CMK (cell line): ENCODE data around the gene KCNH1.

Experiments used
- DNase-seq: peaks from one replicate; pipeline ENCODE4 v3.0.0-alpha.2; 2010; ENCODE audit warnings: low read depth

KCNH1 gene

DNA sequence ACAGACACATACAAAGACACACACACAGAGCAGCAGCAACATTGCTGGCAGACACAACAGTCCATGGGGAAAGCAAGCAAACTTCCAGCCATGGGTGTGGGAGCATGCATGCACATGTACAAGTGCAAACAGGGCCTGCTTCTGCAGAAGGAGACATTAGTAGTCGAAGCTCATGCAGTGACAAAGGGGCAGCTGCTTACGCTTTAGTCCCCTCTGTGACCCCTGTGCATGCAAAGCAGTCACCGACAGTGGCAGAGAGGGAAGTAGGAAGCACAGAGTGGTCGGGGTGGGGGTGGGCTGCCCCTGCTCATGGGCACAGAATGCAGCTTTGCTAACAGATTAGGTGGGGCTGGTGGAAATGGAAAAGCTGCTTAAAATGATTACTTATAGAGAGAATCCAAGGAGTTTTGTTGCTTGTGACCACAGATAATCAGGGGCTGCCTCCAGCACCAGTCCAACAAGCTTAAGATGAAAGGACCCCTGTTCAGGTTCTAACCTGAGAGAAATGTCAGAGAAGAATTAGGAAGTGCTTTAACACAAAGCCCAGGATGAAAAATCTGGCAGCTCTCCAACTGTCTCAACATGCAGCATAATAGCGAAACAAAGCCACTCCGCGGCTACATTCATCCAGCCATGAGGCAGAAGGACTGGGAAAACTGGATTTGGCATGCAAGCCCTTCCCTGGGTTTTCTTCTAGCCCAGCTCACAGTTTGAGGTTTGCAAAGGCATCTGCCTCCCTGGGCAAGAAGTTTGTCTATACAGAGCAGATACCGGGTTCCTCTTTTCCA, 378.9 kb downstream of the KCNH1 start:
- DNase-seq = no peak

DNA sequence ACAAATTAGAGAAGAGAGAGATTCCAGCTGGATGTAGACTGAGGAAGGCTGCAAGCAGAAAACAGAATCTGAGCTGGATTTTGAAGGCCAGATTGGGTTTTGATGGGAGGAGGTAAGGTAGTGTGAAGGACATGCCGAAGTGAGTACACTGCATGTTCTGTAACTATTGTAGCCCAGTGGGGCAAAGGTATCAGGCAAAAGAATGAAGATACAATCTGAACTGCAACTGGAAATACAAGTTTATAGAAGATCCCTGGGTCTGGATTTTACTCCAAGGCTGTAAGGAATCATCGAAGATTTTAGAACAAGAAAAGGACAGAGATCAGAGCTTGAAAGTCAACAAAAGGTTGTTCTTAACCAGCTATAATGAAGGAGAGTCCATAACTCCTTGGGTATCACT, 382.0 kb downstream of the KCNH1 start:
- DNase-seq = no peak

DNA sequence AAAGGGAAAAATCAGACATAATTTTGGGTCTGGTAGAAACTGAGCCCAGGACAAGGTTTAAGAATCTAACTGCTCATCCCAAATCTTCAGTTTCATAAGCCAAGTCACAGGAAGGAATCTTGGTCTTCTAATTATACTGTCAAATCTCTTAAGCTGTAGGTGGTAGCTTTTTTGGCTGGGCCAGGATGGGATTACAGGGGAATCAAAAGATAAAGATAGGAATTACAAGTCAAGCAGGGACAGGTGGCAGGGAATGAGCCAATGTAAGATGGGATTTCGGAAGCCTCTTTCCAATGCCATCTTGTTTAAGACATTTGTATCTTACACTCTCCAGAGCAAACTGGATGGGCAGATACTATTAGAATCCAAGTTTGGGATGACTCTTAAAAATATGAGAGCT, 383.5 kb downstream of the KCNH1 start:
- no peak for DNase-seq

DNA sequence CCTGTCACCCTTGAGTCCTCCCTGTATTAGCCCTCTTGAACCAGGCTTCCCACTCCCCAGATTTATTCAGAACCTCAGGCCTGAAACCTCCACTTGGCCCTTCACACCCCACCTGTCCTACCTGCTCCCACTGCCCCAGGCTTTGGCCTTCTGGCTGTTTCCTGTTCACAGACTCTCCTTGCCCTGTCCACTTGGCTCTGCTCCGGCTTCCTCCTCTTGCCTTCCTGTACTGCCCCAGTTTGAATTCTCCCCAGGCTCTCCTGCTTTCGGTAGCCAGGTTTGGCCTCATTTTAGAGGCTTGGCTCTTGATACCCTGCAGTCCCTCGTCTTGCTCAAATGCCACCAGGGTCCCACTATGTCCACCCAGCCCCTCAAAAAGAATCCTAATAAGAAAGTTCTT, 385.2 kb downstream of the KCNH1 start:
- no peak for DNase-seq

DNA sequence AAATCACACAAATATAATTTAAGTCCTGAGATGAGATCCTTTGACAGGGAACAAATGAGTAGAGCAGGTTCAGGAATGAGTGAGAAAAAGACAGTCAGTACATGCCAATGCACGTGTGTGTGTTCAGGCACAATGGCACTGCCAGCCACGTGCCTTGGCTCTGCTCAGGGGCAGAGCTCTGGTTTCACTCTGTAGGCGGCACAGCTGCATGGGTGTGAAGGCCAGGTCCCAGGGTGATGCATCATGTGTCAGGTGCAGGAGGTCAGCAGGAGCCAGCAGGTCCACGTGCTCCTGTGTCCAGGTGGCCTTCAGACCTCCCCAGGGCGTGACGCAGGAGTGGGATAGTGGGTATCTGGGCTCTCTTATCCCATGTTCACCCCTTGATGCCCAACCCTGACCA, 386.1 kb downstream of the KCNH1 start:
- DNase-seq = no peak

DNA sequence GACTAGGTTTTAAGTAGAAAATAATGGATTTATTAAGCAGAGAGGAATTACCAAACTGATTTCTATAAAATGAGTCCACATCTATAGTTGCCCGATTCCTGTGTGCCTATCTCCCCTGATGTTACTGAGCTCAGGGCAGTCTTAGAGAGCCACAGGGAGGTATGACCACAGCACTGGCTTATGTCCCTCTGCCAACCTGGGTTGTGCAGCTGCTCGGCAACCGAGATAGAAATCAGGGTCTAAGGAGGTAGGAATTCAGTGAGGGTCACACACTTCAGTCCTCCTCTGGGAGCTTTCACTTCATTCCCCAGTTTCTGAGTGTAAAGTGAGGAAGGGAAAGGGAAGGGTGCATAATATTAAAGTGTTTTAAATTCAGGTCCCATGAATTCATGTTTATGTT, 386.8 kb downstream of the KCNH1 start:
- DNase-seq = no peak

DNA sequence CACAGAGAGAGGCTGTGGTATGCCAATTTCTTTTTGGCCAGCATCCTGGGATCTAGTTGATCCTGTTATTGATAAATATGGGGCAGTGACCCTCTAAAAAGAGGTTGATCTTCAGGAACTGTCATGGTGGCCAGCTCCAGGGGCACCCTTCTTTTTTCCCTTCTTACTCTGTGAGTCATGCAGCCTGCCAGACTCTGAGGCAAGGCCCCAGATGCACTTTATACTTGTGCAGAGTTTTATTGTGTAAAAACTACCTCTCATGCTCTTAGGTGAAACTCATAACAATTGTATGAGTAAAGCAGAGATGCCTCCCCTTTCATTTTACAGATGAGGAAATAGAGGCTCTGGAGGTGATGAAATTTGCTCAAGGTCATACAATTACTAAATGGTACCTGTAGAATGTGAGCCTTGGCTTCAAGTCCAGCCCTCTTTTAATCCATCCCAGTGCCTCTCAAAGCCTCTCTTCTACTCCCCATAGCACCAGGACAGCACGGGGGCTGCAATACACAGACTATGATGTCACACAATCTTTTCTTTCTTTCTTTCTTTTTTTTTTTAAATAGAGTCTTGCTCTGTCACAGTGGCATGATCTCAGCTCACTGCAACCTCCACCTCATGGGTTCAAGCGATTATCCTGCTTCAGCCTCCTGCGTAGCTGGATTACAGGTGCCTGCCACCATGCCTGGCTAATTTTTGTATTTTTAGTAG, 387.8 kb downstream of the KCNH1 start:
- no peak for DNase-seq

DNA sequence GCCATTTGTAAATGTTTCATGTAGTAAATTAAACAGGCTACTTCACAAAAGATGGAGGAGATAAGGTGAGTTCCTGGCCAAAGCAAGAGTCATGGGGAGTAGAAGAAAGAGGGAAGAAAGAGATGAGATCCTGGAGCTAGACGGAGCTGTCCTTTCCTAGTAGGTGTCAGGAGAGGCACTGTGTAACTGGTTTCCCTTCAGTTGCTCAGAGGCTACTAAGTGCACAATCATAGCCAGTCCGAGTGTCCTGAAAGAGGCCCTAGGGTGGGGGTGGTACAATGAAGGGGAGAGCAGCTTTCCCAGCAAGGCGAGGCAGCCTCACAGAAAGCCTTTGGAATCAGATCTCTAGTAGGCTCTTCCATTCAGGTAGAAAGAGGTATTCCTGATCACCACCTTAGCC, 390.9 kb downstream of the KCNH1 start:
- DNase-seq = no peak

DNA sequence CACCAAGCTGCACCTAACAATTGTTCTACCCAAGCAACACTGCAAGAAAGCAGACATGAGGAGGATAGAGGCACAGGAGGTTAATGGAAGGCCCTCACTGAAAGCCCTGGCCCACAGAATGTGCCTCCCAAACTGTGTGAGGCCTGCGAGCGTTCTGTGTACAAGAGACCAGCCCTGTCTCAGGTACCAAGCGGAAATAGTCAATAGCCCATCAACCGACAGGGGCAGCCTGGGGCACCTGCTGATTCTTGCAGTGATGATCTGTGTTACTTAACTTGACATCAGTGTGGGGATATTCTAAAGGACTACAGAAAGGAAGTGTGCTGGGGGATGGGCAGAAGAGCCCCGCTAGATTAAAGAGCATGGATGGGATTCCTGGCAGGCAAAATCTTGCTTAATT, 392.4 kb downstream of the KCNH1 start:
- no peak for DNase-seq

DNA sequence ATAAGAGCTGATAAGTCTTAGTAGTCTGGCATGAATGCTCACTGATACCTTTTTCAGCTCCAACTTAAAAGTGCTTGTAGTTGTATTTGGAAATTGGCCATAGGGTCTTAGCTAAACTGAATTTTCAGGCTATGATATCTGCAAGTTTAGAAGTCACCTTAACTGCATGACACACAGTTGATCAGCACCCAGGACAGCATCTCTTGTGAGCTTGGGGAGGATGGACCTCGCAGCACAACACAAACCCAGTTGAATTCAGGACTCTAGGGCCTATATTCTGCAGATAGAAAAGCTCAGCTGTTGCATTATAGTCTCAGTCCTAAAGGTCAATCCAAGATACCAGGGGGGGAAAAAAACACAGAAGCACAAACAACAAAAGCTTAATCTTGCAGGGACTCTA, 394.3 kb downstream of the KCNH1 start:
- no peak for DNase-seq

DNA sequence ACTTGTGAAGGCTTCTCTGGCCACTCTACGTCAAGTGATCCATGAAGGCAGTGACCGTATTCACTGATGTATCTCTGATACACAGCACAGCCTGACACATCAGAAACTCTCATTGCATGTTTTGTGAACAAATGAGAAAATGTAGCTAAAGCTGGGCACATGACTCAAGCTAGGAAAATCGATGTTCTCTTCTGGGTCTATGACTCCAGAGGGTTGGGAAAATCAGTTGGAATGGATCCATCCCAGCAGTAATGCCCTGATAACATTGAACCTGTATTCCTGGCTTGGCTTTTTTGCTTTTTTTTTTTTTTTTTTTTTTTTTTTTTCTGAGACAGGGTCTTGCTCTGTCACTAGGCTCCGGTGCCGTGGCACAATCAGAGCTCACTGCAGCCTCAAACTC, 395.7 kb downstream of the KCNH1 start:
- DNase-seq = no peak

DNA sequence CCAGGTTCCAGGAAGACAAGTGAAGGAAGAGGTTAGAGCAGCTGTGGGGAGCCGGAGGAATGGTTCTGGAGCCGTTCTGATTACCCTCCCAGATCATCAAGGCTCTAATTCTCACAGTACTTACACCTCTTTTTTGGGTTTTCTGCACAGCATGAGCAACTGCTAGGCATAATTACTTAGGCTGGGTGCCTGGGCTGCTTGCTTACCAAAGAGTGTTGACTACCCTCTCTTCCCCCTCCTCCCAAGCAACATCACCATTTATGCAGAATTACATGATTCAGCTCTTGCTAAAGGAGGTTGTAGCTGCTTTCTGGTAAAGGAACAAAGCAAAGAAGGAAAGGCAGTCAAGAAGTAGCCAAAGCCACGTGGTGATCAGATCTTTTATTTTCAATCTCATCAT, 397.2 kb downstream of the KCNH1 start:
- no peak for DNase-seq

DNA sequence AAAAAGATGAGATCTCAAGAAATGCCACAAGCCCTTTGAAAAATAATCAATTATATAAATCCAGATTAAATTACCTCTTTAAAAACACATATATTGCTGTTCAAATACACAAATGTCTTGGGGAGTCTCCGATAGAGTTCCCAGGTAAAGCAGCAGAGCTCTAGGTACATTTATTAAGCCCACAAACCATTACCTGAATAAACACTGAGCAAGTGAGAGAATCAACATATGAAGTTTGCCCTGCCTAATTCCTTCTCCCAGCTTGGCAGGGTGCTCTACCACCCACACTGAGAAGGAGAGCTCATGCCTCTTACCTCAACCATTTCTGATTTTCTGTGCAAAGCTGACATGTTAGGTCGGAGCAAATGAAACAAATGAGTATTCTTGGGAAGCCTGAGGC, 402.4 kb downstream of the KCNH1 start:
- no peak for DNase-seq

DNA sequence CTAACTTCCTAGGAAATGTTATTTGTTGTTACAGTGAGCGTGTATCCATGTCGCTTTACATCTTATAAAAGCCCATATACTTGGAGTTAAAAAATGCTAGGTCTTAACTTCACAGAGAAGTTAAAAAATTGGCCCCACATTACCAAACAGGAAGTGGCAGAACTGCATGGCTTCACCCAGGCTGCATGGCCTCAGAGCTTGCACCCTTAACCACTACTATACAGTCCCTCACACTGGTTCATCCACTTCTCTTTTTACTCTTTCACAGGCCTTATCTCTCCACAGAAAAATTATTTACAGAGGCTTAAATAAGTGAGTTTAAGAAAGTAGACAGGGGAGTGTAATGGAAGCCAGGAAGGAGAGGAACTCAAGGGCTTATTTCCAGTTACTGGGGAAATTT, 402.8 kb downstream of the KCNH1 start:
- no peak for DNase-seq

DNA sequence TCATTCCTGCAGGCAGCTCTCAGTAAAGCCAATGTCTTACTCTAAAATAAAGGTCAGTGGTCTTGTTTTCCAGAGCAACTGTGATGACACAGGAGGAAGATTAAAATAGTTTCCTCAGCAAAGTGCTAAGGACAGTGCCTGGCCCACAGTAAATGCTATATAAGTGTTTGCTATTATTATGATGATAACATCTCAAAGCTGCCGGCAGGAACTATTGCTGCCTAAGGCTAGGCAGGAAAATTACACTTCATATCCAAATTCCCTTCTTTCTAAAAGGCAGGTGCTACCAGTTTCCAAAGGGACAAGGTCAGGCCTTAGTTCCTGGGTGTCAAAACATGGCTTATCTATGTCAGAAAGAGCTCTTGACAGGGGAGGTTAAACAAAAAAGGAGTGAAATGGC, 403.9 kb downstream of the KCNH1 start:
- DNase-seq = no peak

DNA sequence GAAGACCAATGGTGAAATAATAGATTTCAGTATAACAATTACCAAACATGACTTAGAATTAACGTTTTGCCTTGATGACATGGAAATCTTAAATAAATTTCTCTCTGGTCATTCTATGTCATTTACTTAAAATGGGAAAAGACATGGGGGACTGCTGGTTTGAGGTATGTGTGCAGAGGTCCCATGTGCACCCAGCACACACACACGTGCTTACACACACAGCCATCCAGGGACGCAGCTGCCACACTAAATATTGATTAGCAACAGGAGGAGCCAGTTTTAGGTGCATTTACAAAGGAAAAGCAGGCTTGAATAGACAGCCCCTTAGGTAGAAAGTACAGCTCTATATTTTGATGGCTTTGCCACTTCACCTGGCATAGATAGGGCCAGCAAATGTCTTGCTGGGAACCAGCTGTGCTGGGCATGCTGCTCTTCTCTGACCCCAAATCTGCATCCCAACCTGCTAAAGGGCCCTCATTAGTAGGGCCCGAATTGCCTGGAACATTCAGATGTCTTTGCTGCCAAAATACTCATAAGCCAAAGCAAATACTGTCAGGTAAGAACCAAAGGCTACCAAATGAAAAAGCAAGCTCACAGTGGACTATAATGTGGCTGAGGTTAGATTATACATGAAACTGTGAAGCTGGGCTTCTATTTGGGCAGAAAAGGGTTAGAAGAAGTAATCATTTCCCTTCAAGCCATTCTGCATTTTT, 405.4 kb downstream of the KCNH1 start:
- DNase-seq = no peak

DNA sequence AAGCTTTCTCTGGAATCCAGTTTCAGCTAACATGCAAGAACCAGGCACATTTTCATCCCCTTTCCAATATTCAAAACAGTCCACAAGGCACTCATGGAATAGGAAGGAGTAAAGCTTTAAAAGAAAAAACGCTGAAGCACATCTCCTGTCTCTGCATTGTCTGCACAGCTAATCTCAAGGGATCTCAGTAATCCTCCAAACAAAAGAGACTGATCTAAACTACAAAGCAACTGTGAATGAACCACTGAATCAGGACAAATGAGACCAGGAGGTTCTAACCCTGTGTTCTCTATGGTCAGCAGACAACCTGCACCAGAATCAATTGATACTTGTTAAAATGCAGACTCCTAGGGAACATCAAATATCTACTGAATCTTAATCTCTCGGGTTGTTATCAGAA, 406.2 kb downstream of the KCNH1 start:
- DNase-seq = no peak

DNA sequence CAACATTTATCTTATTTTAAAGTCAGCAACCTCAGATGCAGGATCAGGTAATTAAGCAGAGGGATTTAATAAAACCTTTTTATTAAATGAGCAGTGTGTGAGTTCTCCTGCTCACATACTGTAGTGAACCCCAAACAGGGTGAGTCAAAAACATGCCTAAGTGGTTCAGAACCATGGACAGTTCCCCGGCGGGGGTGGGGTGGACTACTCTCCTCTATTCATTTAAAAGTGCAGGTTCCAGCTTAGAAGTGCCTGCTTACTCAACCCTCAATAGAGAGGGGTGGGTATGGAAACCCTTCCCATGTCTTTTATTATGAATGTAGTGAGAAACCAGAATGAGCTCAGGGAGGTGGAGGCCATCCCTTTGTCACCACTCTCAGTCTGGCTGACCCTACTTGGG, 407.3 kb downstream of the KCNH1 start:
- DNase-seq = peak; percentile 5

DNA sequence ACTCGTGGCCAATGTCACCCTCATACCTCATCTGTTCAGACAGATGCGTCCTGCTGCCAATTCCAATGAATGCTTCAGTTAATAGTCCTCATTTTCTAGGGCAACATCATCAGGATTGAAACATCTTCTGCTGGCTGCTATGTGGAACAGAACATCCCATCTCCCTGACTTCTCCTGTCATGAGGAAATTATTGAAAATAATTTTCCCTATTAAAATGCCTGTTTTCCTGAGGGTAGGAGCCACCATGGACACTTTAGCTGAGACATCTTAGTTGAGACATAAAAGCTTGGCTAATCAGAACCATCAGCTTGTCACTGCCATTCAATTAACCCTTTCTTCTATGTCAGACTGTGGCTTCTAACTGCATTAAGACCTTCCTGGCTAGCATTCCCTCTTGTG, 409.2 kb downstream of the KCNH1 start:
- no peak for DNase-seq

DNA sequence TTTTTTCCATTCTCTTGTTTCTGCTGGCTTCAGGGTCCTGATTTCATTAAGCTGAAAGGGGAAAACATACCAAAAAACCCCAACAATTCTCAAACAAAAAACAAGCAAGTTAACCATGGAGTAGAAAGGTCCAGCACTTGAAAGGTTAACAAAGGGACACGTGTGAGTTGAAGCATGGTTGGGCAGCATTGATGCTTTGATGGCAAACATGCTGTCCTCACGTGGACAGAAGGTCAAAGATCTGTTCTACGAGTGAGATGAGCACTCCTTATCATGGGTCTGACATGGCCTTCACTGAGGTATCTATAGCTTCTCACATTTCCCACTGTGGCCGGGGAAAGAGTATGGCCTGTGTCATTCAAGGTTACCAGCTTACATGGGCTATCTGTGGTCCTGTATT, 410.3 kb downstream of the KCNH1 start:
- DNase-seq = no peak

DNA sequence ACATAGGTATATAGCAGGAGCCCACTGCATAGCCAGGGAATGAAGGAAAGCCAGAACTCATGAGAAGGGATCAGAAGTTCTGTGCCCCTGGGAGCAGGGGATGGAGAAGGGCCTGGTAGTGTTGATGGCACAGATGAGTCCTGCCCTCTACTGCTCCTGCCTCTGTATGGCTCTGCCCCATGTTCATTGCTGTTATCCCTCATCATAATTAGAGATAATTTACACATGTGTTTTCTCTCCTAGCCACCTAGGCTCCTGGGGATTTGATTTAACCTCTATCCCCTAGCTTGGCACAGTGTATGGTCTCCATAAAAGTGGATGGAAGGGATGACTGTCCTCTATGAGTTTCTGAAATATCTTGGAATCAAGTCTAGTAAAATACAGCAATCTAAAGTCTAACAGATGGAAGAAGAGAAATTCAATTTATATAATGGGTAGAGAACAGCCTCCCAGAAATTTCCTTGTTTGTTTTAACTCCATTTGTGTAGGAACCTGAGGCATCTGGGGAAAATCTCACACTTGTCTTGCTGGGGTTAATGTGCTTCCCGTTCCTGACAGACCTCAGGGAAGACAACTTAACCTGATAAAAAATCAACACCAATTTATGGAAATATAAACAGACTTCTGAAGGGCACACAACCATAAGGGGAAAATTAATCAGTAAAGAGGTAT, 411.4 kb downstream of the KCNH1 start:
- DNase-seq = no peak

DNA sequence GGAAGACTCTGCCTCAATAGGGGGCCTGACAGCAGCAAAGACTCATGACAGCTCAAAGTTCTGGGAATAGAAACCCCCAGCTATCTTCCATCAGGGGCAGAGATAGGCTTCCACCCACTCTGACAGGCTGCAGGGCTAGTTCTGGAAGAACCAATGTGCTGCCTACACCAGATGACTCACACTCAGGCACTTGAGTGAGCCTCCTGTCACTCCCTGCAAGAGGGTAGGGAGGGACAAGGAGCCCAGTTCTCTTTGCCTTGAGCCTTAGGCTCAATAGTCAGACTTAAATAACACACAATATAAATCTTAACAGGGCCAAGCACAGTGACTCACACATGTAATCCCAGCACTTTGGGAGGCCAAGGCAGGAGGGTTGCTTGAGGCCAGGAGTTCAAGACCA, 418.9 kb downstream of the KCNH1 start:
- no peak for DNase-seq
